HepG2 (cell line): ENCODE measurements around the gene PEX14. TPM values are rescaled to one million over a fixed set of nuclear protein-coding genes. Genes with fewer than 3 reads are reported as not detected.

Source experiments
- ATAC-seq: fragments of 200-7000 bp; cut with Tn5 transposase; 3 replicates; pipeline ENCODE4 v1.9.1; 2020; ENCODE audit warnings: mild to moderate bottlenecking, moderate library complexity
- BruUV-seq: library from RNA; stranded (reverse); fragments of 400-500 nt; replicated peaks from 2 replicates; lab custom pipeline; 2021; lab: Mats Ljungman, UMichigan
- CTCF ChIA-PET: fragments of 300-600 bp; formaldehyde crosslinking; extraction: SDS; loops from one replicate; lab custom pipeline; 2021; ENCODE audit warnings: low total read pairs, inconsistent platforms, low intra/inter-chr PET ratio; lab: Yijun Ruan, JAX
- POLR2A ChIA-PET: fragments of 350-600 bp; sonication (Branson Sonifier 250); formaldehyde crosslinking; loops from one replicate; lab custom pipeline; 2020; ENCODE audit warnings: antibody characterized with exemption, inconsistent platforms; lab: Yijun Ruan, JAX
- DNase-seq: peaks from one replicate; pipeline ENCODE4 v3.0.0-alpha.2; 2015; ENCODE audit warnings: low spot score
- FAIRE-seq: peaks from 3 replicates; lab custom pipeline; 2011; peaks lifted over from hg19 to GRCh38; lab: Jason Lieb, UNC
- H2AFZ ChIP-seq: one replicate; pipeline ENCODE4 v1.6.1; 2011; ENCODE audit warnings: low read length, inconsistent platforms
- H3K27ac ChIP-seq: fragments of 300-600 bp; 3 replicates; pipeline ENCODE4 v1.8.0; 2011; ENCODE audit warnings: mixed run types, mild to moderate bottlenecking, mixed read lengths, low read length, inconsistent platforms; ENCODE audit not compliant: insufficient read depth; ENCODE audit errors: extremely low read length
- H3K27me3 ChIP-seq, 2 experiments: fragments of 200-600 bp in 1 of 2; 2 replicates in 1 of 2; 3 replicates in 1 of 2; pipeline versions ENCODE4 v1.6.0 to v1.8.0; 2011; ENCODE audit warnings: low read length in 2 of 2, mild to moderate bottlenecking in 2 of 2, moderate library complexity in 2 of 2, inconsistent platforms in 1 of 2; ENCODE audit not compliant: insufficient read depth in 2 of 2, control insufficient read depth in 1 of 2
- H3K36me3 ChIP-seq, 2 experiments: fragments of 200-600 bp in 1 of 2; replicated peaks in 1 of 2; 2 replicates in 1 of 2; 3 replicates in 1 of 2; pipeline versions ENCODE4 v1.5.1 to v1.8.0; 2011; ENCODE audit warnings: low read length in 2 of 2, inconsistent platforms in 1 of 2; ENCODE audit not compliant: insufficient read depth in 2 of 2, control insufficient read depth in 1 of 2
- H3K4me1 ChIP-seq: 2 replicates; pipeline ENCODE4 v1.5.1; 2012; ENCODE audit warnings: low read length, inconsistent platforms; ENCODE audit not compliant: insufficient read depth
- H3K4me2 ChIP-seq: 2 replicates; pipeline ENCODE4 v1.6.0; 2011; ENCODE audit warnings: low read depth, low read length, inconsistent platforms
- H3K4me3 ChIP-seq, 3 experiments: fragments of 200-600 bp in 1 of 3; sonication (generic), shearing (Covaris generic) in 1 of 3; replicated peaks in 1 of 3; 2 replicates each; pipeline ENCODE4 v1.5.1; 2011 to 2016; ENCODE audit warnings: low read length in 3 of 3, inconsistent platforms in 2 of 3, low read depth in 2 of 3, mild to moderate bottlenecking in 2 of 3, control low read depth in 1 of 3, mixed read lengths in 1 of 3; ENCODE audit not compliant: insufficient read depth in 1 of 3
- H3K79me2 ChIP-seq: one replicate; pipeline ENCODE4 v1.6.1; 2011; ENCODE audit warnings: low read length, inconsistent platforms; ENCODE audit not compliant: insufficient read depth
- H3K9ac ChIP-seq: 2 replicates; pipeline ENCODE4 v1.6.0; 2011; ENCODE audit warnings: mild to moderate bottlenecking, low read depth, low read length, inconsistent platforms; ENCODE audit not compliant: insufficient read depth
- H3K9me3 ChIP-seq: 2 replicates; pipeline ENCODE4 v1.5.1; 2012; ENCODE audit warnings: mild to moderate bottlenecking, low read length
- H4K20me1 ChIP-seq: 2 replicates; pipeline ENCODE4 v1.6.0; 2011; ENCODE audit warnings: inconsistent platforms, mild to moderate bottlenecking, low read length, moderate library complexity; ENCODE audit not compliant: insufficient read depth
- CHD4 ChIP-seq: fragments of 200-600 bp; sonication (generic); IDR thresholded peaks from 2 replicates; pipeline ENCODE4 v1.7.0; 2017; ENCODE audit warnings: mild to moderate bottlenecking, low read length, borderline replicate concordance
- GFI1 ChIP-seq: sonication (generic); formaldehyde crosslinking; IDR thresholded peaks from 2 replicates; pipeline ENCODE4 v1.5.0; 2020; ENCODE audit warnings: missing genetic modification reagents, mild to moderate bottlenecking, borderline replicate concordance
- HIVEP1 ChIP-seq: sonication (generic); formaldehyde crosslinking; IDR thresholded peaks from 2 replicates; pipeline ENCODE4 v1.4.0; 2020; ENCODE audit warnings: mild to moderate bottlenecking, missing genetic modification reagents
- IRX3 ChIP-seq: sonication (generic); formaldehyde crosslinking; IDR thresholded peaks from 2 replicates; pipeline ENCODE4 v1.8.1; 2023; ENCODE audit warnings: mild to moderate bottlenecking, low read depth, missing genetic modification reagents, borderline replicate concordance
- PRPF4 ChIP-seq: fragments of 200-400 bp; formaldehyde crosslinking; IDR thresholded peaks from 2 replicates; pipeline ENCODE4 v1.6.1; 2016; ENCODE audit warnings: low read length, low read depth; ENCODE audit not compliant: poor library complexity, severe bottlenecking
- PTBP1 ChIP-seq: fragments of 200-400 bp; formaldehyde crosslinking; IDR thresholded peaks from 2 replicates; pipeline ENCODE4 v1.6.1; 2018; ENCODE audit warnings: low read length, low read depth; ENCODE audit not compliant: poor library complexity, severe bottlenecking
- SAP130 ChIP-seq: IDR thresholded peaks from 2 replicates; pipeline ENCODE4 v1.6.1; 2016; ENCODE audit warnings: low read depth
- SNRNP70 ChIP-seq: fragments of 200-400 bp; formaldehyde crosslinking; IDR thresholded peaks from 2 replicates; pipeline ENCODE4 v1.6.1; 2017; ENCODE audit warnings: mild to moderate bottlenecking, low read depth, low read length, moderate library complexity
- SP140L ChIP-seq: sonication (generic); formaldehyde crosslinking; IDR thresholded peaks from 2 replicates; pipeline ENCODE4 v1.4.0; 2020; ENCODE audit warnings: missing genetic modification reagents, borderline replicate concordance
- SRSF4 ChIP-seq: fragments of 200-400 bp; formaldehyde crosslinking; IDR thresholded peaks from one replicate; pipeline ENCODE4 v1.6.1; 2018; ENCODE audit warnings: mild to moderate bottlenecking, low read depth, low read length, moderate library complexity; ENCODE audit not compliant: poor library complexity, severe bottlenecking
- ZFP62 ChIP-seq: sonication (generic); formaldehyde crosslinking; IDR thresholded peaks from 2 replicates; pipeline ENCODE4 v1.4.0; 2020; ENCODE audit warnings: missing genetic modification reagents
- ZFP90 ChIP-seq: sonication (generic); formaldehyde crosslinking; IDR thresholded peaks from 2 replicates; pipeline ENCODE4 v1.8.0; 2022; ENCODE audit warnings: missing genetic modification reagents, mild to moderate bottlenecking, inconsistent platforms, borderline replicate concordance
- ZFX ChIP-seq: sonication (generic); formaldehyde crosslinking; IDR thresholded peaks from 2 replicates; pipeline ENCODE4 v1.4.0; 2020; ENCODE audit warnings: mild to moderate bottlenecking, low read depth, missing genetic modification reagents, moderate library complexity
- ZNF232 ChIP-seq: sonication (generic); formaldehyde crosslinking; IDR thresholded peaks from 2 replicates; pipeline ENCODE4 v1.4.0; 2020; ENCODE audit warnings: missing genetic modification reagents, borderline replicate concordance
- ZNF256 ChIP-seq: sonication (generic); formaldehyde crosslinking; conservative IDR thresholded peaks from 2 replicates; pipeline ENCODE4 v1.4.0; 2020; ENCODE audit warnings: missing genetic modification reagents
- ZNF430 ChIP-seq: sonication (generic); formaldehyde crosslinking; IDR thresholded peaks from 2 replicates; pipeline ENCODE4 v1.9.0; 2021; ENCODE audit warnings: mild to moderate bottlenecking, missing genetic modification reagents
- ZNF564 ChIP-seq: sonication (generic); formaldehyde crosslinking; IDR thresholded peaks from 2 replicates; pipeline ENCODE4 v1.8.1; 2023; ENCODE audit warnings: mild to moderate bottlenecking, missing genetic modification reagents
- ZSCAN25 ChIP-seq: sonication (generic); formaldehyde crosslinking; IDR thresholded peaks from 2 replicates; pipeline ENCODE4 v1.8.0; 2022; ENCODE audit warnings: mild to moderate bottlenecking, missing genetic modification reagents
- WGBS: methylation state at CpG from one replicate; pipeline ENCODE4 v1.1.6; 2017; ENCODE audit warnings: low lambda C conversion rate; 5-methylcytosine and 5-hydroxymethylcytosine counted together
- in situ Hi-C: cut with HindIII; loops from 2 replicates; pipeline ENCODE4 v1.10.0; 2017; ENCODE audit warnings: low pct_unique_long_range_greater_than_20kb; ENCODE audit not compliant: extremely low pct_ligation_motif_present
- intact Hi-C: fragments of 100-400 bp; cut with micrococcal nuclease; formaldehyde crosslinking; loops from one replicate; pipeline ENCODE4 v1.10.0; 2022; ENCODE audit not compliant: unreplicated experiment
- polyA plus RNA-seq, 8 experiments: library from polyadenylated mRNA; depleted of rRNA in 3 of 8; stranded (reverse) in 7 of 8; unstranded in 1 of 8; fragments of >200 nt; fragmentation: Illumina TruSeq in 4 of 8; extraction: Trizol in 4 of 8; gene quantifications; 2 replicates each; pipeline versions ENCODE4 v1.2.1 to v1.2.3, GENCODE V29; 2011 to 2016; ENCODE audit warnings: low read depth in 4 of 8, missing spikeins in 1 of 8, mixed read lengths in 1 of 8; ENCODE audit not compliant: insufficient read depth in 1 of 8
- total RNA-seq, 5 experiments: library from RNA; depleted of rRNA; stranded (reverse); fragments of >200 nt; fragmentation: Illumina TruSeq; extraction: Trizol; gene quantifications; 2 replicates each; pipeline ENCODE4 v1.2.3, GENCODE V29; 2016; ENCODE audit warnings: low read depth in 1 of 5

The PEX14 gene
- total and polyA plus RNA-seq, 2 of the 13 experiments (the other 11 are each of a cell fraction or from before 2014, with no cell fraction given), result 6.5 to 9.9 TPM

DNA sequence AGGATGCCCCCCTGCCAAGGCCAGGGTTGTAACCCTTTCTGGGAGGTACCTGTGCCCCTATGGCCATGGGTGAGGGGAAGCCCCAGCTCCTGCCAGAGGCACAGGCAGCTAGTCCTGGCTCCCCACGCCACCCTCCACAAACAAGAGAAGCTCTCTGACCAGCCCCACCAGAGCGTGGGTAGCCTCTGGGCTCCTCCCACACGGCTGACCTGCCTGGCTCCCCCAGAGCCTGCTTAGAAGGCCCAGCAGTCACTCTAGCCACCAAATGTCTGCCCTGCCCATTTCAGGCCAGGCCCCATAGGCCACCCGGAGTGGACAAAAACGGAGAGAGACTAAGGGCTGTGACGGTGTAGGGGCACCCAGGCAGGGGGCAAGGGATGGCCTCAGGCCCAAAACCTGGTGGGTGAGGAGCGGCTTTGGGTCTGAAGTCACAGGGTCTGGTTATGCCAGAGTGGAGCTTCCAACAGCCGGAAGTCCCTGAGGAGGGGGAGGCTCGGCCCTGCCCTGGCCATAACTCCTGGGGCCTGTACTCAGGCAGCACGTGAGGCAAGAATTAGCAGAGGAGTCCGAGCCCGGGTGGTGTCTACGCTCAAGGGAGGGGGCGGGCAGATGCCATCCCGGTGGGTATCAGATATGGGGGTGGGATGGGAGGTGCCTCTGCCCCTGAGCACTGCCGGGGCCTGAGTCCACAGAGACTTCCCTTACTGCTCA lies 166.2 kb downstream of the PEX14 start:
- Histone ChIP-seq H3K36me3 (no peaks in the 10 kb centered on the region), H3K9ac (no peak overlapping the region), H3K79me2 (no peaks in the 10 kb centered on the region), H3K4me3 (no peak overlapping the region), H3K27me3 (no peaks in the 10 kb centered on the region; a peak in 1 of 5 replicates), H3K4me2 (no peak overlapping the region), H3K9me3 (no peaks in the 10 kb centered on the region), H4K20me1 (no peaks in the 10 kb centered on the region), H3K4me1 (peaks cover 13% of the 10 kb centered on the region), H2AFZ (no peak overlapping the region), H3K27ac (no peak overlapping the region)
- WGBS, result 53% methylated on average over 10 of the region's 16 CpGs
- intact Hi-C loops, result no loop called here
- no peak for FAIRE-seq
- peak; percentile 23 for ATAC-seq
- DNase-seq, result no peak
- POLR2A ChIA-PET, result no interaction called here
- CTCF ChIA-PET, result no interaction called here
- in situ Hi-C loops, result no loop called here
- no TSS peak for BruUV-seq
- TF ChIP-seq ZFX (peak; percentile 34; the same call in 1 of the 2 replicates), SP140L (CRISPR knock-in tag) (no peak), SAP130 (no peak)

DNA sequence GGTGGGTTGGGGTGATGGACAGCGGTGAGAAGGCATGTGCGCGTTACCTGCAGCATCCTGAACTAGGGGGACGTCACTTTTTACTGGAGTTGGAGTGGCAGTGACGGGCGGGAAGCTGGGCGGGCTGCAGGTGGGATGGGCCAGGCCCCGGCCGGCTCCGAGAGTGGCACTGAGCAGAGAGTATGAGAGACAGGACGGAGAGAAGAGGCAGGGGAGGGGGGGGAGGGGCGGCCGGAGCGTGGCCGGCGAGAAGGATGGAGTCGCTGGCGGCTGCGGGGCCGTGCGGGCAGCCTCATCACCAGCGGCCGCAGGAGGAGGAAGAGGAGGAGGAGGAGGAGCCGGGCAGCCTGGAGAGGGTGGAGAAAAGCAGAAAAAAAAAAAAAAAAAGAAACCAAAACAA lies 167.2 kb downstream of the PEX14 start:
- POLR2A ChIA-PET, result no interaction called here
- 87% methylated on average over 24 of the region's 24 CpGs for WGBS
- TF ChIP-seq ZNF232 (no peak), ZNF564 (no peak), SRSF4 (no peak), PTBP1 (no peak), ZNF430 (CRISPR knock-in tag) (no peak), ZFP90 (CRISPR knock-in tag) (no peak), CHD4 (no peak), SP140L (CRISPR knock-in tag) (no peak), HIVEP1 (CRISPR knock-in tag) (no peak), ZSCAN25 (CRISPR knock-in tag) (no peak), ZNF256 (no peak), IRX3 (CRISPR knock-in tag) (no peak), SNRNP70 (no peak), ZFP62 (CRISPR knock-in tag) (no peak), PRPF4 (no peak), GFI1 (CRISPR knock-in tag) (no peak)

More for the DNA sequence above, 167.2 kb downstream of the PEX14 start:
- BruUV-seq, result no TSS peak
- Histone ChIP-seq H3K27ac (no peak overlapping the region), H3K27me3 (no peaks in the 10 kb centered on the region; a peak in 1 of 5 replicates), H4K20me1 (no peaks in the 10 kb centered on the region), H3K4me3 (no peak overlapping the region), H3K9me3 (no peaks in the 10 kb centered on the region), H3K4me2 (no peak overlapping the region), H3K4me1 (peaks cover 13% of the 10 kb centered on the region), H3K79me2 (no peaks in the 10 kb centered on the region), H3K9ac (no peak overlapping the region), H3K36me3 (no peaks in the 10 kb centered on the region), H2AFZ (no peak overlapping the region)
- intact Hi-C loops (no loop called here), in situ Hi-C loops (no loop called here)
- DNase-seq (no peak), FAIRE-seq (no peak), ATAC-seq (no peak)
- CTCF ChIA-PET, result no interaction called here
